Measurements from ENCODE around the gene MINDY2. TPM values are rescaled to one million over a fixed set of nuclear protein-coding genes. Genes with fewer than 3 reads are reported as not detected.

The MINDY2 gene
- total and polyA plus RNA-seq, 2 of the 8 experiments (the other 6 are each of a cell fraction or from before 2014, with no cell fraction given) = 3.1 to 25.7 TPM

DNA sequence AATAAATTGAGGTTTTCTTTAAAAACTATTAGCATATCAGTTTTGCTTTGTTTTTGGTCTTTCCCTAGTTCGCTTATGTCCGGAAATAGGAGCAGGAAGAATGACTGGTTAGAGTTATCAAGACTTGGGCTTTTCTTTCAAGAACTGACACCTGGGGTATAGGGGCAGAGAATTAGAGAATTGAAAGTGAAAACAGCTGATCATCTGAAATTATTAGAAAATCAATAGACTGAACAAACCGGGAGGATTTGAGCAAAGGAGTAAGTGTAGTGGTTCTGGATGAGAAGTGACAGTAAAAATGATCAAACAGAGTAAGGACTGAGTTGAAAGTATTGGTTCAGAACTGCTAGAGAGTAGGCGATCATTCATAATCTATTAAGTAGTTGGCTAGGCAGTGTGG lies 6.0 kb downstream of the MINDY2 start:
- Histone ChIP-seq H4K91ac (replicated peaks; ENCODE audit: insufficient read length, low read length) (no peak overlapping the region), H2BK12ac (ENCODE audit: low read depth, low read length) (no peak overlapping the region), H3K9ac (replicated peaks in 1 of 4; ENCODE audit: extremely low read depth in 1 of 4, low read depth in 3 of 4, low read length in 3 of 4) (no peak overlapping the region), H3K4ac (replicated peaks; ENCODE audit: insufficient read length, low read depth, low read length) (no peak overlapping the region), H2BK120ac (replicated peaks; ENCODE audit: low read depth, low read length) (no peak overlapping the region), H3K4me3 (ENCODE audit: extremely low read depth in 1 of 4, insufficient read depth in 2 of 4, low read depth in 3 of 4, low read length in 4 of 4) (no peak overlapping the region), H2AFZ (ENCODE audit: low read length) (no peak overlapping the region), H3K4me2 (ENCODE audit: insufficient read depth in 1 of 2, low read depth in 2 of 2, low read length in 2 of 2) (no peak overlapping the region), H3K36me3 (ENCODE audit: control insufficient read depth in 2 of 4, insufficient read depth in 4 of 4, low read length in 3 of 4) (no peaks in the 10 kb centered on the region; a peak in 2 of 8 replicates), H4K8ac (ENCODE audit: extremely low read depth, insufficient read depth, low read length) (no peak overlapping the region), H2AK5ac (ENCODE audit: low read depth, low read length) (no peak overlapping the region), H3K23ac (ENCODE audit: insufficient read length) (no peak overlapping the region), H2BK15ac (ENCODE audit: low read length) (no peak overlapping the region), H3K79me1 (ENCODE audit: low read depth, low read length) (peaks cover 3% of the 10 kb centered on the region; the same call in 1 of the 2 replicates), H3K4me1 (replicated peaks in 1 of 4; ENCODE audit: control insufficient read depth in 3 of 4, insufficient read depth in 4 of 4, low read length in 3 of 4) (no peaks in the 10 kb centered on the region), H3K79me2 (ENCODE audit: control insufficient read depth in 1 of 2, insufficient read depth in 2 of 2, low read length in 2 of 2) (peaks cover 0 to 60% of the 10 kb centered on the region in 2 experiments; a peak in 2 of 4 replicates), H3K18ac (ENCODE audit: extremely low read depth, low read length) (no peak overlapping the region), H3K56ac (replicated peaks; ENCODE audit: insufficient read length, low read depth, low read length) (no peak overlapping the region), H3K23me2 (ENCODE audit: low read depth, low read length) (0 out of 2 replicates have a peak, but pooled peaks cover under 1% of the 10 kb centered on the region), H3K9me3 (ENCODE audit: insufficient read depth in 2 of 2, low read depth in 1 of 2, low read length in 1 of 2) (no peaks in the 10 kb centered on the region), H4K5ac (ENCODE audit: insufficient read length, low read depth, low read length) (no peak overlapping the region), H2BK5ac (ENCODE audit: low read depth, low read length) (no peak overlapping the region), H2BK20ac (ENCODE audit: low read length) (no peak overlapping the region), H3K27ac (ENCODE audit: low read depth, low read length) (no peak overlapping the region), H3K14ac (ENCODE audit: insufficient read length) (no peak overlapping the region), H4K20me1 (replicated peaks in 1 of 2; ENCODE audit: control insufficient read depth in 1 of 2, insufficient read depth in 2 of 2, low read length in 2 of 2) (peaks cover 0 to 1% of the 10 kb centered on the region in 2 experiments), H3K27me3 (replicated peaks in 1 of 4; ENCODE audit: control insufficient read depth in 3 of 4, extremely low read depth in 1 of 4, insufficient read depth in 3 of 4, low read length in 3 of 4) (no peaks in the 10 kb centered on the region)
- no peak for FAIRE-seq
- DNase-seq (ENCODE audit: low read depth in 1 of 2, low spot score in 2 of 2) = no peak
- POLR2A ChIA-PET (ENCODE audit: partially characterized antibody) = interaction anchor here (0.8 kb wide), 1 partner anchor 112 kb away, joined by 3 read pairs; no protein-coding TSS in a partner anchor
- 88% methylated on average over 4 of the region's 4 CpGs; no CpG with 5 or more reads in 1 of the 2 experiments for WGBS, 2 experiments (ENCODE audit: extremely low coverage in 1 of 2, insufficient coverage in 1 of 2, insufficient read length in 1 of 2, insufficient replicate concordance in 2 of 2, low coverage in 1 of 2, low lambda C conversion rate in 2 of 2, missing lambda C conversion rate in 1 of 2)
- TF ChIP-seq SP2 (IDR thresholded peaks at IDR 0.05; ENCODE audit: low read length) = no peak
- TF ChIP-seq POLR2AphosphoS5 (IDR thresholded peaks at IDR 0.05; ENCODE audit: low read depth, low read length) = no peak
- TF ChIP-seq HDAC6 (IDR thresholded peaks at IDR 0.05; ENCODE audit: low read depth, low read length) = no peak
- TF ChIP-seq EZH2 (IDR thresholded peaks at IDR 0.05; ENCODE audit: low read depth, low read length, severe bottlenecking) = no peak
- TF ChIP-seq SAP30 (IDR thresholded peaks at IDR 0.05; ENCODE audit: insufficient read depth, insufficient replicate concordance, low read length) = no peak
- no peak for TF ChIP-seq ZNF274 (IDR thresholded peaks at IDR 0.05; ENCODE audit: borderline replicate concordance, extremely low read depth, low read length)
- TF ChIP-seq CTBP2 (IDR thresholded peaks at IDR 0.05; ENCODE audit: borderline replicate concordance, insufficient read depth, insufficient read length, low read length) = no peak
- TF ChIP-seq SRF (IDR thresholded peaks at IDR 0.05; ENCODE audit: low read depth, low read length) = no peak
- TF ChIP-seq, protein P1, sequence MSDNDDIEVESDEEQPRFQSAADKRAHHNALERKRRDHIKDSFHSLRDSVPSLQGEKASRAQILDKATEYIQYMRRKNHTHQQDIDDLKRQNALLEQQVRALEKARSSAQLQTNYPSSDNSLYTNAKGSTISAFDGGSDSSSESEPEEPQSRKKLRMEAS (IDR thresholded peaks at IDR 0.05) = no peak
- no peak for TF ChIP-seq RBBP5 (IDR thresholded peaks at IDR 0.05; ENCODE audit: borderline replicate concordance, low read depth, low read length)
- TF ChIP-seq, protein P2, sequence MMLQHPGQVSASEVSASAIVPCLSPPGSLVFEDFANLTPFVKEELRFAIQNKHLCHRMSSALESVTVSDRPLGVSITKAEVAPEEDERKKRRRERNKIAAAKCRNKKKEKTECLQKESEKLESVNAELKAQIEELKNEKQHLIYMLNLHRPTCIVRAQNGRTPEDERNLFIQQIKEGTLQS (IDR thresholded peaks at IDR 0.05; ENCODE audit: insufficient read depth, low read depth, low read length) = no peak
- TF ChIP-seq POU5F1 (IDR thresholded peaks at IDR 0.05; ENCODE audit: low read depth, low read length) = no peak
- CTCF ChIA-PET (ENCODE audit: partially characterized antibody) = no interaction called here

Data from H1 (cell line).